Jurkat, Clone E6-1 (cell line): ENCODE data around the gene LMO2.
"Not testable (repeated sequence)": the region's sequence is repeated elsewhere in the genome, so short reads cannot be mapped to it uniquely, and the experiment has no call there.

Experiments
- DNase-seq: peaks from one replicate; pipeline ENCODE4 v3.0.0-alpha.2; 2011; ENCODE audit warnings: low read depth, low spot score
- H3K4me3 ChIP-seq: 2 replicates; pipeline ENCODE4 v1.5.1; 2011; ENCODE audit warnings: mild to moderate bottlenecking, low read length, control low read depth, moderate library complexity

LMO2 gene

GRCh38 chr11:33868647-33869461 is 23.0 kb downstream of the LMO2 start:
- no peak overlapping the region for H3K4me3 ChIP-seq
- no peak for DNase-seq

GRCh38 chr11:33867996-33868646 is 23.8 kb downstream of the LMO2 start:
- no peak overlapping the region for H3K4me3 ChIP-seq
- DNase-seq, result no peak

GRCh38 chr11:33867561-33867960 is 24.3 kb downstream of the LMO2 start:
- DNase-seq, result no peak
- H3K4me3 ChIP-seq, result no peak overlapping the region

GRCh38 chr11:33866936-33867335 is 24.9 kb downstream of the LMO2 start:
- H3K4me3 ChIP-seq, result no peak overlapping the region
- no peak for DNase-seq

- no peak for DNase-seq
- H3K4me3 ChIP-seq, result no peak overlapping the region
These were observed 27.4 kb downstream of the LMO2 start for GRCh38 chr11:33864479-33864878.

- DNase-seq, result no peak
These were observed 28.3 kb downstream of the LMO2 start for GRCh38 chr11:33863418-33864172.

GRCh38 chr11:33861941-33862589 is 29.8 kb downstream of the LMO2 start:
- H3K4me3 ChIP-seq, result no peak overlapping the region
- DNase-seq, result no peak

More at GRCh38 chr11:33863418-33864172, 28.3 kb downstream of the LMO2 start:
- H3K4me3 ChIP-seq, result no peak overlapping the region

- no peak overlapping the region for H3K4me3 ChIP-seq
- DNase-seq, result no peak
These were observed 30.5 kb downstream of the LMO2 start for GRCh38 chr11:33861386-33861785.

GRCh38 chr11:33860926-33861325 is 30.9 kb downstream of the LMO2 start:
- DNase-seq, result no peak
- no peak overlapping the region for H3K4me3 ChIP-seq

GRCh38 chr11:33859306-33859705 is 32.6 kb downstream of the LMO2 start:
- no peak for DNase-seq
- H3K4me3 ChIP-seq, result no peak overlapping the region

- H3K4me3 ChIP-seq, result no peak overlapping the region
- DNase-seq, result peak; percentile 54
These were observed 33.9 kb downstream of the LMO2 start for GRCh38 chr11:33857933-33858371.

GRCh38 chr11:33855500-33855899 is 36.4 kb downstream of the LMO2 start:
- no peak overlapping the region for H3K4me3 ChIP-seq
- DNase-seq, result no peak

- no peak for DNase-seq
- no peak overlapping the region for H3K4me3 ChIP-seq
These were observed 43.0 kb downstream of the LMO2 start for GRCh38 chr11:33848717-33849390.

- DNase-seq, result no peak
- no peak overlapping the region for H3K4me3 ChIP-seq
These were observed 44.6 kb downstream of the LMO2 start for GRCh38 chr11:33847251-33847650.

- H3K4me3 ChIP-seq, result no peak overlapping the region
- DNase-seq, result no peak
These were observed 47.6 kb downstream of the LMO2 start for GRCh38 chr11:33844236-33844635.

- no peak overlapping the region for H3K4me3 ChIP-seq
- no peak for DNase-seq
These were observed 48.9 kb downstream of the LMO2 start for GRCh38 chr11:33843018-33843417.

GRCh38 chr11:33842236-33842915 is 49.5 kb downstream of the LMO2 start:
- no peak for DNase-seq
- no peak overlapping the region for H3K4me3 ChIP-seq

- not testable (repeated sequence) for DNase-seq, H3K4me3 ChIP-seq
These were observed 53.6 kb downstream of the LMO2 start for GRCh38 chr11:33838234-33838633.
